K562 (cell line): Measurements from ENCODE around the gene ZNF566. TPM values are rescaled to one million over a fixed set of nuclear protein-coding genes. Genes with fewer than 3 reads are reported as not detected.

ENCODE experiments used
- LCOR ChIP-seq: sonication (generic); formaldehyde crosslinking; IDR thresholded peaks from 2 replicates; pipeline ENCODE4 v1.8.0; 2022; ENCODE audit warnings: mild to moderate bottlenecking, missing genetic modification reagents
- STAT6 ChIP-seq: sonication (generic); formaldehyde crosslinking; IDR thresholded peaks from 2 replicates; pipeline ENCODE4 v1.8.1; 2023; ENCODE audit warnings: mild to moderate bottlenecking, missing genetic modification reagents
- polyA plus RNA-seq, 8 experiments: library from polyadenylated mRNA; depleted of rRNA in 4 of 8; stranded (reverse) in 5 of 8; unstranded in 3 of 8; fragments of >200 nt; fragmentation: Nextera tagmentation in 2 of 8; fragmentation: Illumina TruSeq in 1 of 8; extraction: Ambion mirVana in 2 of 8; extraction: Trizol in 1 of 8; gene quantifications; 2 replicates each; pipeline versions ENCODE4 v1.2.1 to v1.2.3, GENCODE V29; 2011 to 2014; ENCODE audit warnings: inconsistent platforms in 1 of 8, missing spikeins in 1 of 8
- total RNA-seq, 7 experiments: library from RNA; depleted of rRNA in 6 of 7; stranded (reverse); fragments of >200 nt in 6 of 7; fragmentation: Illumina TruSeq in 2 of 7; extraction: Trizol in 2 of 7; gene quantifications; 2 replicates each; pipeline versions ENCODE4 v1.2.1 to v1.2.3, GENCODE V29; 2011 to 2021; ENCODE audit warnings: low replicate concordance in 1 of 7
- TF ChIP-seq, protein P1 (sequence below): fragments of 200-600 bp; sonication (generic); IDR thresholded peaks from one replicate; pipeline ENCODE4 v1.6.1; 2012; ENCODE audit warnings: mild to moderate bottlenecking, low read depth, low read length, inconsistent platforms
- TF ChIP-seq, protein P2 (sequence below), 2 experiments: fragments of 150-350 bp in 1 of 2; IDR thresholded peaks; 2 replicates each; pipeline ENCODE4 v1.6.1; 2012 to 2016; ENCODE audit warnings: low read depth in 2 of 2, low read length in 2 of 2, mild to moderate bottlenecking in 1 of 2, moderate library complexity in 1 of 2

Gene ZNF566
- total and polyA plus RNA-seq, 9 of the 15 experiments (the other 6 are each of a cell fraction or from before 2014, with no cell fraction given) = 5.5 to 11.4 (median 9.7) TPM

DNA sequence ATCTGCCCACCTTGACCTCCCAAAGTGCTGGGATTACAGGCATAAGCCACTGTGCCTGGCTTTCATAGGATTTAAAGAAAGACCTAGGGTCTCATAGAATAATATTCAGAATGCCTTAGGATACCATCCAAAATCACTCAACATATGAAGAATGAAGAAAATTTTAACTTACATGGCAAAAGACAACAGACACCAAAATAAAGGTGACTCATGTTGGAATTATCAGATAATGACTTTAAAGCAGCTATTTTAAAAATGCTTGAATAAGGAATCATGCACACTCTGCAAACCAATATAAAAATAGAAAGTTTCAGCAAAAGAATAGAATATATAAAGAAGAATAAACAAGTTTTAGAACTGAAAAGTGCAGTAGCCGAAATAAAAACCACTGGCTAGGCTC is 29.3 kb downstream of the ZNF566 start (continued):
- TF ChIP-seq, protein P1, sequence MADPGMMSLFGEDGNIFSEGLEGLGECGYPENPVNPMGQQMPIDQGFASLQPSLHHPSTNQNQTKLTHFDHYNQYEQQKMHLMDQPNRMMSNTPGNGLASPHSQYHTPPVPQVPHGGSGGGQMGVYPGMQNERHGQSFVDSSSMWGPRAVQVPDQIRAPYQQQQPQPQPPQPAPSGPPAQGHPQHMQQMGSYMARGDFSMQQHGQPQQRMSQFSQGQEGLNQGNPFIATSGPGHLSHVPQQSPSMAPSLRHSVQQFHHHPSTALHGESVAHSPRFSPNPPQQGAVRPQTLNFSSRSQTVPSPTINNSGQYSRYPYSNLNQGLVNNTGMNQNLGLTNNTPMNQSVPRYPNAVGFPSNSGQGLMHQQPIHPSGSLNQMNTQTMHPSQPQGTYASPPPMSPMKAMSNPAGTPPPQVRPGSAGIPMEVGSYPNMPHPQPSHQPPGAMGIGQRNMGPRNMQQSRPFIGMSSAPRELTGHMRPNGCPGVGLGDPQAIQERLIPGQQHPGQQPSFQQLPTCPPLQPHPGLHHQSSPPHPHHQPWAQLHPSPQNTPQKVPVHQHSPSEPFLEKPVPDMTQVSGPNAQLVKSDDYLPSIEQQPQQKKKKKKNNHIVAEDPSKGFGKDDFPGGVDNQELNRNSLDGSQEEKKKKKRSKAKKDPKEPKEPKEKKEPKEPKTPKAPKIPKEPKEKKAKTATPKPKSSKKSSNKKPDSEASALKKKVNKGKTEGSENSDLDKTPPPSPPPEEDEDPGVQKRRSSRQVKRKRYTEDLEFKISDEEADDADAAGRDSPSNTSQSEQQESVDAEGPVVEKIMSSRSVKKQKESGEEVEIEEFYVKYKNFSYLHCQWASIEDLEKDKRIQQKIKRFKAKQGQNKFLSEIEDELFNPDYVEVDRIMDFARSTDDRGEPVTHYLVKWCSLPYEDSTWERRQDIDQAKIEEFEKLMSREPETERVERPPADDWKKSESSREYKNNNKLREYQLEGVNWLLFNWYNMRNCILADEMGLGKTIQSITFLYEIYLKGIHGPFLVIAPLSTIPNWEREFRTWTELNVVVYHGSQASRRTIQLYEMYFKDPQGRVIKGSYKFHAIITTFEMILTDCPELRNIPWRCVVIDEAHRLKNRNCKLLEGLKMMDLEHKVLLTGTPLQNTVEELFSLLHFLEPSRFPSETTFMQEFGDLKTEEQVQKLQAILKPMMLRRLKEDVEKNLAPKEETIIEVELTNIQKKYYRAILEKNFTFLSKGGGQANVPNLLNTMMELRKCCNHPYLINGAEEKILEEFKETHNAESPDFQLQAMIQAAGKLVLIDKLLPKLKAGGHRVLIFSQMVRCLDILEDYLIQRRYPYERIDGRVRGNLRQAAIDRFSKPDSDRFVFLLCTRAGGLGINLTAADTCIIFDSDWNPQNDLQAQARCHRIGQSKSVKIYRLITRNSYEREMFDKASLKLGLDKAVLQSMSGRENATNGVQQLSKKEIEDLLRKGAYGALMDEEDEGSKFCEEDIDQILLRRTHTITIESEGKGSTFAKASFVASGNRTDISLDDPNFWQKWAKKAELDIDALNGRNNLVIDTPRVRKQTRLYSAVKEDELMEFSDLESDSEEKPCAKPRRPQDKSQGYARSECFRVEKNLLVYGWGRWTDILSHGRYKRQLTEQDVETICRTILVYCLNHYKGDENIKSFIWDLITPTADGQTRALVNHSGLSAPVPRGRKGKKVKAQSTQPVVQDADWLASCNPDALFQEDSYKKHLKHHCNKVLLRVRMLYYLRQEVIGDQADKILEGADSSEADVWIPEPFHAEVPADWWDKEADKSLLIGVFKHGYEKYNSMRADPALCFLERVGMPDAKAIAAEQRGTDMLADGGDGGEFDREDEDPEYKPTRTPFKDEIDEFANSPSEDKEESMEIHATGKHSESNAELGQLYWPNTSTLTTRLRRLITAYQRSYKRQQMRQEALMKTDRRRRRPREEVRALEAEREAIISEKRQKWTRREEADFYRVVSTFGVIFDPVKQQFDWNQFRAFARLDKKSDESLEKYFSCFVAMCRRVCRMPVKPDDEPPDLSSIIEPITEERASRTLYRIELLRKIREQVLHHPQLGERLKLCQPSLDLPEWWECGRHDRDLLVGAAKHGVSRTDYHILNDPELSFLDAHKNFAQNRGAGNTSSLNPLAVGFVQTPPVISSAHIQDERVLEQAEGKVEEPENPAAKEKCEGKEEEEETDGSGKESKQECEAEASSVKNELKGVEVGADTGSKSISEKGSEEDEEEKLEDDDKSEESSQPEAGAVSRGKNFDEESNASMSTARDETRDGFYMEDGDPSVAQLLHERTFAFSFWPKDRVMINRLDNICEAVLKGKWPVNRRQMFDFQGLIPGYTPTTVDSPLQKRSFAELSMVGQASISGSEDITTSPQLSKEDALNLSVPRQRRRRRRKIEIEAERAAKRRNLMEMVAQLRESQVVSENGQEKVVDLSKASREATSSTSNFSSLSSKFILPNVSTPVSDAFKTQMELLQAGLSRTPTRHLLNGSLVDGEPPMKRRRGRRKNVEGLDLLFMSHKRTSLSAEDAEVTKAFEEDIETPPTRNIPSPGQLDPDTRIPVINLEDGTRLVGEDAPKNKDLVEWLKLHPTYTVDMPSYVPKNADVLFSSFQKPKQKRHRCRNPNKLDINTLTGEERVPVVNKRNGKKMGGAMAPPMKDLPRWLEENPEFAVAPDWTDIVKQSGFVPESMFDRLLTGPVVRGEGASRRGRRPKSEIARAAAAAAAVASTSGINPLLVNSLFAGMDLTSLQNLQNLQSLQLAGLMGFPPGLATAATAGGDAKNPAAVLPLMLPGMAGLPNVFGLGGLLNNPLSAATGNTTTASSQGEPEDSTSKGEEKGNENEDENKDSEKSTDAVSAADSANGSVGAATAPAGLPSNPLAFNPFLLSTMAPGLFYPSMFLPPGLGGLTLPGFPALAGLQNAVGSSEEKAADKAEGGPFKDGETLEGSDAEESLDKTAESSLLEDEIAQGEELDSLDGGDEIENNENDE = no peak
- TF ChIP-seq STAT6 (no peak), LCOR (CRISPR knock-in tag) (no peak)
- TF ChIP-seq, protein P2, sequence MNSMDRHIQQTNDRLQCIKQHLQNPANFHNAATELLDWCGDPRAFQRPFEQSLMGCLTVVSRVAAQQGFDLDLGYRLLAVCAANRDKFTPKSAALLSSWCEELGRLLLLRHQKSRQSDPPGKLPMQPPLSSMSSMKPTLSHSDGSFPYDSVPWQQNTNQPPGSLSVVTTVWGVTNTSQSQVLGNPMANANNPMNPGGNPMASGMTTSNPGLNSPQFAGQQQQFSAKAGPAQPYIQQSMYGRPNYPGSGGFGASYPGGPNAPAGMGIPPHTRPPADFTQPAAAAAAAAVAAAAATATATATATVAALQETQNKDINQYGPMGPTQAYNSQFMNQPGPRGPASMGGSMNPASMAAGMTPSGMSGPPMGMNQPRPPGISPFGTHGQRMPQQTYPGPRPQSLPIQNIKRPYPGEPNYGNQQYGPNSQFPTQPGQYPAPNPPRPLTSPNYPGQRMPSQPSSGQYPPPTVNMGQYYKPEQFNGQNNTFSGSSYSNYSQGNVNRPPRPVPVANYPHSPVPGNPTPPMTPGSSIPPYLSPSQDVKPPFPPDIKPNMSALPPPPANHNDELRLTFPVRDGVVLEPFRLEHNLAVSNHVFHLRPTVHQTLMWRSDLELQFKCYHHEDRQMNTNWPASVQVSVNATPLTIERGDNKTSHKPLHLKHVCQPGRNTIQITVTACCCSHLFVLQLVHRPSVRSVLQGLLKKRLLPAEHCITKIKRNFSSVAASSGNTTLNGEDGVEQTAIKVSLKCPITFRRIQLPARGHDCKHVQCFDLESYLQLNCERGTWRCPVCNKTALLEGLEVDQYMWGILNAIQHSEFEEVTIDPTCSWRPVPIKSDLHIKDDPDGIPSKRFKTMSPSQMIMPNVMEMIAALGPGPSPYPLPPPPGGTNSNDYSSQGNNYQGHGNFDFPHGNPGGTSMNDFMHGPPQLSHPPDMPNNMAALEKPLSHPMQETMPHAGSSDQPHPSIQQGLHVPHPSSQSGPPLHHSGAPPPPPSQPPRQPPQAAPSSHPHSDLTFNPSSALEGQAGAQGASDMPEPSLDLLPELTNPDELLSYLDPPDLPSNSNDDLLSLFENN (IDR thresholded peaks at IDR 0.05; ENCODE audit: low read depth in 2 of 2, low read length in 2 of 2) = no peak
